Omental fat pad (tissue), 4 donors: ENCODE data around the gene B3GNT7. TPM values are rescaled to one million over a fixed set of nuclear protein-coding genes. Genes with fewer than 3 reads are reported as not detected.

Experiments used
- ATAC-seq: fragments of 150-250 bp; one replicate; pipeline ENCODE4 v1.9.1; 2016; ENCODE audit warnings: mild to moderate bottlenecking, moderate library complexity; ENCODE audit not compliant: low FRiP score
- DNase-seq: peaks from one replicate; pipeline ENCODE4 v3.0.0-alpha.2; 2019; ENCODE audit warnings: low spot score
- CTCF ChIP-seq, 3 donors: fragments of 450-650 bp; IDR thresholded peaks; one replicate each; pipeline ENCODE4 v1.5.1; 2016 to 2017; ENCODE audit warnings: antibody characterized with exemption in 3 of 3, mild to moderate bottlenecking in 3 of 3, moderate library complexity in 2 of 3
- total RNA-seq, 4 donors: library from RNA; depleted of rRNA; stranded (reverse); fragments of >200 nt; gene quantifications; one replicate each; pipeline ENCODE4 v1.1.0, GENCODE V29; 2016

B3GNT7 gene
- total RNA-seq, 4 donors from 2014 or later: 2.8 to 12.6 (median 6.1) TPM

GRCh38 chr2:231385429-231385828 lies 10.1 kb upstream of the B3GNT7 start:
- no peak for ATAC-seq
- no peak for TF ChIP-seq CTCF (IDR thresholded peaks at IDR 0.05)
- no peak for DNase-seq

- ATAC-seq: no peak
- no peak for DNase-seq
These were observed 9.1 kb upstream of the B3GNT7 start for GRCh38 chr2:231386446-231386845.

GRCh38 chr2:231387904-231388724 lies 7.4 kb upstream of the B3GNT7 start:
- TF ChIP-seq CTCF (IDR thresholded peaks at IDR 0.05): no peak
- ATAC-seq: peak; percentile 63
- DNase-seq: no peak

More at GRCh38 chr2:231386446-231386845, 9.1 kb upstream of the B3GNT7 start:
- TF ChIP-seq CTCF (IDR thresholded peaks at IDR 0.05): no peak

GRCh38 chr2:231388725-231389346 lies 6.7 kb upstream of the B3GNT7 start:
- ATAC-seq (no peak), DNase-seq (no peak)

GRCh38 chr2:231390667-231391066 lies 4.8 kb upstream of the B3GNT7 start:
- DNase-seq (no peak), ATAC-seq (no peak)
- no peak for TF ChIP-seq CTCF (IDR thresholded peaks at IDR 0.05)

More at GRCh38 chr2:231388725-231389346, 6.7 kb upstream of the B3GNT7 start:
- no peak for TF ChIP-seq CTCF (IDR thresholded peaks at IDR 0.05)

GRCh38 chr2:231391981-231392380 lies 3.5 kb upstream of the B3GNT7 start:
- DNase-seq (no peak), ATAC-seq (no peak)
- TF ChIP-seq CTCF (IDR thresholded peaks at IDR 0.05): no peak
